B cell (primary cell): ENCODE results near the gene NCAM1. TPM values are rescaled to one million over a fixed set of nuclear protein-coding genes. Genes with fewer than 3 reads are reported as not detected.

ENCODE experiments used
- ATAC-seq: fragments of 200-7000 bp; cut with Tn5 transposase; one replicate; pipeline ENCODE4 v1.10.0; 2021; ENCODE audit warnings: low read depth, mild to moderate bottlenecking, moderate number of reproducible peaks, moderate library complexity
- CTCF ChIA-PET: fragments of 350-600 bp; sonication (Branson Sonifier 250); formaldehyde crosslinking; loops from one replicate; lab custom pipeline; 2021; ENCODE audit warnings: antibody characterized with exemption, inconsistent platforms; lab: Charles Lee
- POLR2A ChIA-PET: fragments of 350-600 bp; sonication (Branson Sonifier 250); formaldehyde crosslinking; loops from one replicate; lab custom pipeline; 2021; ENCODE audit warnings: antibody characterized with exemption; lab: Charles Lee
- DNase-seq: peaks from one replicate; pipeline ENCODE4 v3.0.0; 2013
- H2AFZ ChIP-seq: 2 replicates; pipeline ENCODE4 v1.6.1; 2012; ENCODE audit warnings: mild to moderate bottlenecking, low read depth, low read length; ENCODE audit not compliant: insufficient read depth, poor library complexity, severe bottlenecking
- H3K27ac ChIP-seq, 2 donors: 1 replicate in 1 of 2; 2 replicates in 1 of 2; pipeline ENCODE4 v1.5.1; 2012 to 2013; ENCODE audit warnings: low read length in 2 of 2, mild to moderate bottlenecking in 2 of 2, moderate library complexity in 1 of 2
- H3K27me3 ChIP-seq, 4 experiments: fragments of 200-600 bp in 1 of 4; sonication (generic) in 1 of 4; replicated peaks in 1 of 4; 1 replicate in 2 of 4; 2 replicates in 2 of 4; pipeline versions ENCODE4 v1.6.1 to v1.7.0; 2013 to 2016; ENCODE audit warnings: low read length in 3 of 4, mild to moderate bottlenecking in 2 of 4, mixed read lengths in 1 of 4, moderate library complexity in 1 of 4; ENCODE audit not compliant: insufficient read depth in 4 of 4, control insufficient read depth in 3 of 4; ENCODE audit errors: control extremely low read depth in 1 of 4
- H3K36me3 ChIP-seq, 2 experiments: replicated peaks in 1 of 2; 1 replicate in 1 of 2; 2 replicates in 1 of 2; pipeline versions ENCODE4 v1.6.1 to v1.7.1; 2013; ENCODE audit warnings: low read length in 1 of 2; ENCODE audit not compliant: insufficient read depth in 2 of 2, control insufficient read depth in 1 of 2; ENCODE audit errors: control extremely low read depth in 1 of 2, extremely low read depth in 1 of 2
- H3K4me1 ChIP-seq, 2 donors: fragments of 200-600 bp in 1 of 2; sonication (generic) in 1 of 2; 1 replicate in 1 of 2; 2 replicates in 1 of 2; pipeline versions ENCODE4 v1.5.1 to v1.6.1; 2013 to 2017; ENCODE audit warnings: low read length in 2 of 2; ENCODE audit not compliant: control insufficient read depth in 2 of 2, insufficient read depth in 2 of 2
- H3K4me2 ChIP-seq: replicated peaks from 2 replicates; pipeline ENCODE3; 2012; ENCODE audit warnings: mild to moderate bottlenecking, low read depth, low read length; ENCODE audit not compliant: poor library complexity, severe bottlenecking
- H3K4me3 ChIP-seq, 5 experiments: fragments of 200-600 bp in 1 of 5; sonication (generic) in 1 of 5; 1 replicate in 3 of 5; 2 replicates in 2 of 5; pipeline versions ENCODE4 v1.5.1 to v1.7.0; 2011 to 2016; ENCODE audit warnings: low read length in 4 of 5, mild to moderate bottlenecking in 4 of 5, low read depth in 2 of 5, control low read depth in 1 of 5, moderate library complexity in 1 of 5; ENCODE audit not compliant: insufficient read depth in 1 of 5; ENCODE audit errors: control extremely low read depth in 1 of 5, extremely low read depth in 1 of 5
- H3K79me2 ChIP-seq: fragments of 200-600 bp; sonication (generic); one replicate; pipeline ENCODE4 v1.6.0; 2016; ENCODE audit warnings: low read length; ENCODE audit not compliant: control insufficient read depth, insufficient read depth
- H3K9ac ChIP-seq: fragments of 200-600 bp; sonication (generic); 2 replicates; pipeline ENCODE4 v1.6.1; 2017; ENCODE audit warnings: mild to moderate bottlenecking, low read length, moderate library complexity
- H3K9me3 ChIP-seq, 3 donors: one replicate each; pipeline versions ENCODE4 v1.6.1 to v1.7.1; 2013; ENCODE audit warnings: low read length in 2 of 3; ENCODE audit not compliant: control insufficient read depth in 2 of 3, insufficient read depth in 1 of 3; ENCODE audit errors: control extremely low read depth in 1 of 3
- H4K20me1 ChIP-seq: 2 replicates; pipeline ENCODE4 v1.6.0; 2012; ENCODE audit warnings: mild to moderate bottlenecking, low read length; ENCODE audit not compliant: insufficient read depth, control insufficient read depth, poor library complexity, severe bottlenecking
- H3K27ac Mint-ChIP-seq: one replicate; pipeline ENCODE4 v1.8.0; 2021; ENCODE audit warnings: mixed read lengths
- H3K27me3 Mint-ChIP-seq: one replicate; pipeline ENCODE4 v1.8.0; 2021; ENCODE audit warnings: mixed read lengths
- H3K4me1 Mint-ChIP-seq: one replicate; pipeline ENCODE4 v1.8.0; 2021; ENCODE audit warnings: mixed read lengths
- H3K4me3 Mint-ChIP-seq: one replicate; pipeline ENCODE4 v1.8.0; 2021; ENCODE audit warnings: mixed read lengths
- H3K9me3 Mint-ChIP-seq: one replicate; pipeline ENCODE4 v1.8.0; 2022; ENCODE audit warnings: mixed read lengths; ENCODE audit not compliant: insufficient read depth
- CTCF ChIP-seq: fragments of 200-600 bp; IDR thresholded peaks from one replicate; pipeline ENCODE4 v1.8.0; 2022; ENCODE audit warnings: antibody characterized with exemption, mild to moderate bottlenecking
- EZH2 ChIP-seq: IDR thresholded peaks from 2 replicates; pipeline ENCODE4 v1.6.1; 2012; ENCODE audit warnings: borderline replicate concordance, low read depth, mild to moderate bottlenecking, moderate library complexity, low read length; ENCODE audit not compliant: insufficient read depth, poor library complexity, severe bottlenecking
- WGBS: methylation state at CpG from one replicate; pipeline ENCODE4 v1.1.5; 2013; ENCODE audit warnings: missing lambda C conversion rate; ENCODE audit not compliant: insufficient coverage; 5-methylcytosine and 5-hydroxymethylcytosine counted together
- intact Hi-C: fragments of 100-400 bp; cut with micrococcal nuclease; formaldehyde crosslinking; loops from one replicate; pipeline ENCODE4 v1.10.0; 2022
- polyA plus RNA-seq: library from polyadenylated mRNA; depleted of rRNA; stranded (reverse); fragments of >200 nt; gene quantifications from 2 replicates; pipeline ENCODE4 v1.2.3, GENCODE V29; 2012
- total RNA-seq, 2 donors: library from RNA; stranded (reverse); fragments of 120-200 nt in 1 of 2; gene quantifications; 1 replicate in 1 of 2; 2 replicates in 1 of 2; pipeline versions ENCODE4 v1.2.3 to v1.2.4, GENCODE V29; 2013 to 2022

The NCAM1 gene
- total and polyA plus RNA-seq, 2 donors (not counting 1 experiment from before 2014, with no cell fraction given): 0.37 TPM; not detected in 1

GRCh38 chr11:113152500-113152899 is 191.3 kb downstream of the NCAM1 start:
- ChIA-PET POLR2A (no interaction called here), CTCF (no interaction called here)
- H3K27me3 ChIP-seq: no peaks in the 10 kb centered on the region
- Mint-ChIP-seq H3K27ac (no peak overlapping the region), H3K27me3 (no peaks in the 10 kb centered on the region), H3K4me3 (no peak overlapping the region), H3K4me1 (no peaks in the 10 kb centered on the region), H3K9me3 (no peaks in the 10 kb centered on the region)
- H3K4me1 ChIP-seq: no peaks in the 10 kb centered on the region
- DNase-seq (no peak), ATAC-seq (no peak)
- no peaks in the 10 kb centered on the region for H3K9me3 ChIP-seq
- no peaks in the 10 kb centered on the region for H3K36me3 ChIP-seq
- no peak overlapping the region for H3K27ac ChIP-seq
- H2AFZ ChIP-seq: no peak overlapping the region
- H3K79me2 ChIP-seq: no peaks in the 10 kb centered on the region
- no peak overlapping the region for H3K4me3 ChIP-seq
- intact Hi-C loops: no loop called here
- no peak for TF ChIP-seq CTCF
- no peaks in the 10 kb centered on the region for H4K20me1 ChIP-seq
- no peak overlapping the region for H3K4me2 ChIP-seq
- no peak overlapping the region for H3K9ac ChIP-seq

GRCh38 chr11:113153847-113154246 is 192.6 kb downstream of the NCAM1 start:
- Mint-ChIP-seq H3K27me3 (no peaks in the 10 kb centered on the region), H3K27ac (no peak overlapping the region), H3K4me3 (no peak overlapping the region), H3K4me1 (no peaks in the 10 kb centered on the region), H3K9me3 (no peaks in the 10 kb centered on the region)
- no peaks in the 10 kb centered on the region for H3K4me1 ChIP-seq
- DNase-seq (no peak), ATAC-seq (no peak)
- H3K27me3 ChIP-seq: no peaks in the 10 kb centered on the region
- no peak overlapping the region for H3K9ac ChIP-seq
- CTCF ChIA-PET: no interaction called here
- no peak overlapping the region for H3K4me2 ChIP-seq
- no peaks in the 10 kb centered on the region for H3K79me2 ChIP-seq
- no peaks in the 10 kb centered on the region for H3K36me3 ChIP-seq
- TF ChIP-seq CTCF: no peak
- no peak for TF ChIP-seq EZH2
- no peaks in the 10 kb centered on the region for H4K20me1 ChIP-seq
- POLR2A ChIA-PET: no interaction called here
- H3K27ac ChIP-seq: no peak overlapping the region
- intact Hi-C loops: no loop called here
- WGBS: 81% methylated on average over 1 of the region's 2 CpGs
- no peaks in the 10 kb centered on the region for H3K9me3 ChIP-seq
- H3K4me3 ChIP-seq: no peak overlapping the region
- no peak overlapping the region for H2AFZ ChIP-seq
